BJ (cell line): Measurements from ENCODE around the gene SMC5. TPM values are rescaled to one million over a fixed set of nuclear protein-coding genes. Genes with fewer than 3 reads are reported as not detected.

ENCODE experiments used
- CTCF ChIA-PET: fragments of 350-600 bp; formaldehyde crosslinking; extraction: SDS; loops from one replicate; lab custom pipeline; 2021; ENCODE audit warnings: antibody characterized with exemption, inconsistent platforms; lab: Yijun Ruan, JAX
- POLR2A ChIA-PET: fragments of 300-600 bp; sonication (Branson Sonifier 250); formaldehyde crosslinking; extraction: SDS; loops from one replicate; lab custom pipeline; 2021; ENCODE audit warnings: antibody characterized with exemption; lab: Charles Lee
- DNase-seq: peaks from one replicate; pipeline ENCODE4 v3.0.0-alpha.2; 2011; ENCODE audit warnings: low read depth
- H3K27me3 ChIP-seq: 2 replicates; pipeline ENCODE4 v1.6.0; 2011; ENCODE audit warnings: low read length; ENCODE audit not compliant: control insufficient read depth, insufficient read depth
- H3K36me3 ChIP-seq: 2 replicates; pipeline ENCODE4 v1.5.1; 2011; ENCODE audit warnings: low read length; ENCODE audit not compliant: control insufficient read depth, insufficient read depth
- H3K4me3 ChIP-seq: 2 replicates; pipeline ENCODE4 v1.5.1; 2011; ENCODE audit warnings: low read depth, mild to moderate bottlenecking, control low read depth, low read length
- CTCF ChIP-seq: IDR thresholded peaks from 2 replicates; pipeline ENCODE4 v1.5.1; 2011; ENCODE audit warnings: low read depth, mild to moderate bottlenecking, control low read depth, inconsistent platforms, low read length, moderate library complexity; ENCODE audit not compliant: insufficient read depth
- polyA plus RNA-seq: library from polyadenylated mRNA; depleted of rRNA; stranded (reverse); fragments of >200 nt; gene quantifications from 2 replicates; pipeline ENCODE4 v1.2.3, GENCODE V29; 2011

Gene SMC5
- polyA plus RNA-seq, 1 experiment = 7.9 TPM

- no peak for TF ChIP-seq CTCF
- POLR2A ChIA-PET = no interaction called here
- H3K27me3 ChIP-seq = no peaks in the 10 kb centered on the region
- CTCF ChIA-PET = no interaction called here
- no peak overlapping the region for H3K4me3 ChIP-seq
- H3K36me3 ChIP-seq = peaks cover 3% of the 10 kb centered on the region
- no peak for DNase-seq
These were observed 38.4 kb downstream of the SMC5 start for GRCh38 chr9:70297141-70297540.

- Histone ChIP-seq H3K4me3 (no peak overlapping the region), H3K36me3 (peaks cover 3% of the 10 kb centered on the region), H3K27me3 (no peaks in the 10 kb centered on the region)
- no peak for DNase-seq
- CTCF ChIA-PET = no interaction called here
- no peak for TF ChIP-seq CTCF
- POLR2A ChIA-PET = no interaction called here
These were observed 39.5 kb downstream of the SMC5 start for GRCh38 chr9:70298245-70298771.

- POLR2A ChIA-PET = no interaction called here
- Histone ChIP-seq H3K27me3 (no peaks in the 10 kb centered on the region), H3K4me3 (no peak overlapping the region), H3K36me3 (peaks cover 6% of the 10 kb centered on the region)
- DNase-seq = no peak
- no peak for TF ChIP-seq CTCF
- CTCF ChIA-PET = interaction anchor here (0.5 kb wide), 1 partner anchor 595 kb away, joined by 3 read pairs; no protein-coding TSS in a partner anchor
These were observed 44.5 kb downstream of the SMC5 start for GRCh38 chr9:70303268-70303667.

GRCh38 chr9:70304810-70305209 lies 46.0 kb downstream of the SMC5 start:
- POLR2A ChIA-PET = no interaction called here

GRCh38 chr9:70315389-70315788 lies 56.6 kb downstream of the SMC5 start:
- POLR2A ChIA-PET = no interaction called here
- H3K36me3 ChIP-seq = peaks cover 6% of the 10 kb centered on the region; the same call in 1 of the 2 replicates
- no peak for DNase-seq
- H3K27me3 ChIP-seq = no peaks in the 10 kb centered on the region
- H3K4me3 ChIP-seq = no peak overlapping the region
- CTCF ChIA-PET = interaction anchor here (1.0 kb wide), 1 partner anchor 287 kb away, joined by 4 read pairs; no protein-coding TSS in a partner anchor
- TF ChIP-seq CTCF = no peak

More at GRCh38 chr9:70304810-70305209, 46.0 kb downstream of the SMC5 start:
- no peak for DNase-seq
- CTCF ChIA-PET = no interaction called here
- Histone ChIP-seq H3K4me3 (no peak overlapping the region), H3K27me3 (no peaks in the 10 kb centered on the region), H3K36me3 (peaks cover 6% of the 10 kb centered on the region)
- TF ChIP-seq CTCF = no peak
